ENCODE data around the gene FKBP10. TPM values are rescaled to one million over a fixed set of nuclear protein-coding genes. Genes with fewer than 3 reads are reported as not detected.

The FKBP10 gene
- total RNA-seq, 3 donors from 2014 or later (not counting 1 experiment from before 2014, with no cell fraction given), result 5.6 to 8.8 (median 6.0) TPM

GRCh38 chr17:41870627-41871026, 57.8 kb downstream of the FKBP10 start:
- intact Hi-C loops (cut with micrococcal nuclease), result no loop called here
- ATAC-seq (no peak), DNase-seq (no peak)
- Histone ChIP-seq H3K9me3 (ENCODE audit: control insufficient read depth, insufficient read depth, low read length) (no peaks in the 10 kb centered on the region), H3K27ac (ENCODE audit: low read length) (no peak overlapping the region), H3K36me3 (ENCODE audit: control insufficient read depth, insufficient read depth, low read length) (peaks cover 47% of the 10 kb centered on the region), H3K4me1 (ENCODE audit: control insufficient read depth, insufficient read depth, low read length) (peaks cover 2% of the 10 kb centered on the region), H3K4me3 (ENCODE audit: low read length) (no peak overlapping the region), H3K27me3 (ENCODE audit: control insufficient read depth, insufficient read depth, low read length) (no peaks in the 10 kb centered on the region)
- Mint-ChIP-seq H3K27me3 (ENCODE audit: low read depth in 2 of 2) (no peaks in the 10 kb centered on the region), H3K4me3 (no peak overlapping the region), H3K27ac (no peak overlapping the region), H3K4me1 (peaks cover 0 to under 1% of the 10 kb centered on the region in 2 donors), H3K9me3 (no peaks in the 10 kb centered on the region), H3K36me3 (peaks cover 6% of the 10 kb centered on the region)
- no peak for TF ChIP-seq CTCF (IDR thresholded peaks at IDR 0.05)
- WGBS (ENCODE audit: insufficient coverage), result 97% methylated on average over 7 of the region's 7 CpGs

- over 99% methylated on average over 10 of the region's 10 CpGs for WGBS (ENCODE audit: insufficient coverage)
Observed at GRCh38 chr17:41871789-41872188, 59.0 kb downstream of the FKBP10 start.

More at GRCh38 chr17:41871789-41872188, 59.0 kb downstream of the FKBP10 start:
- Mint-ChIP-seq H3K4me1 (no peaks in the 10 kb centered on the region), H3K36me3 (peaks cover 6% of the 10 kb centered on the region), H3K27ac (no peak overlapping the region), H3K4me3 (no peak overlapping the region), H3K27me3 (ENCODE audit: low read depth in 2 of 2) (no peaks in the 10 kb centered on the region), H3K9me3 (no peaks in the 10 kb centered on the region)
- H3K9me3 ChIP-seq (ENCODE audit: control insufficient read depth, insufficient read depth, low read length), result no peaks in the 10 kb centered on the region
- H3K36me3 ChIP-seq (ENCODE audit: control insufficient read depth, insufficient read depth, low read length), result peaks cover 48% of the 10 kb centered on the region
- H3K27me3 ChIP-seq (ENCODE audit: control insufficient read depth, insufficient read depth, low read length), result no peaks in the 10 kb centered on the region
- H3K4me1 ChIP-seq (ENCODE audit: control insufficient read depth, insufficient read depth, low read length), result no peaks in the 10 kb centered on the region
- no peak for TF ChIP-seq CTCF (IDR thresholded peaks at IDR 0.05)
- DNase-seq (no peak), ATAC-seq (no peak)
- H3K27ac ChIP-seq (ENCODE audit: low read length), result no peak overlapping the region
- intact Hi-C loops (cut with micrococcal nuclease), result no loop called here
- H3K4me3 ChIP-seq (ENCODE audit: low read length), result no peak overlapping the region

Other genes with a start within 250 kb of the FKBP10 start
- gene KRT9, start 240.9 kb upstream of the FKBP10 start, total RNA-seq, result not detected
- not detected for gene KRT14, start 226.1 kb upstream of the FKBP10 start, total RNA-seq
- not detected for gene KRT16, start 200.2 kb upstream of the FKBP10 start, total RNA-seq
- not detected for gene KRT17, start 188.4 kb upstream of the FKBP10 start, total RNA-seq
- gene EIF1, start 124.1 kb upstream of the FKBP10 start, total RNA-seq, result 1,000 to 10,000 TPM; 2,034 to 2,368 (median 2,279) TPM
- not detected for gene GAST, start 100.7 kb upstream of the FKBP10 start, total RNA-seq
- not detected for gene HAP1, start 78.4 kb upstream of the FKBP10 start, total RNA-seq
- 10 to 100 TPM in 1 of 3 donors, 1 to 10 TPM in 2; 1.8 to 12.1 (median 2.0) TPM for gene JUP, start 26.3 kb upstream of the FKBP10 start, total RNA-seq
- 1 to 10 TPM; 6.9 to 8.9 (median 7.5) TPM for gene P3H4, start 1.1 kb upstream of the FKBP10 start, total RNA-seq
- gene NT5C3B, start 23.2 kb downstream of the FKBP10 start, total RNA-seq, result 1 to 10 TPM; 9.1 to 10.0 (median 9.8) TPM
- not detected for gene KLHL10, start 24.8 kb downstream of the FKBP10 start, total RNA-seq
- gene KLHL11, start 52.4 kb downstream of the FKBP10 start, total RNA-seq, result 10 to 100 TPM; 19.4 to 29.0 (median 28.2) TPM
- gene ACLY, start 105.9 kb downstream of the FKBP10 start, total RNA-seq, result 100 to 1,000 TPM in 2 of 3 donors, 10 to 100 TPM in 1; 86.5 to 106 (median 106) TPM
- gene ODAD4, start 117.6 kb downstream of the FKBP10 start, total RNA-seq, result 1 to 10 TPM in 1 of 3 donors, under 1 TPM in 2; 0.70 to 2.9 (median 0.95) TPM
- 10 to 100 TPM; 32.4 to 44.8 (median 38.2) TPM for gene CNP, start 153.8 kb downstream of the FKBP10 start, total RNA-seq
- gene DNAJC7, start 204.4 kb downstream of the FKBP10 start, total RNA-seq, result 100 to 1,000 TPM; 123 to 159 (median 149) TPM
- 10 to 100 TPM; 17.5 to 20.9 (median 19.3) TPM for gene NKIRAS2, start 207.1 kb downstream of the FKBP10 start, total RNA-seq
- under 1 TPM; 0.25 to 0.28 (median 0.26) TPM for gene C17orf113, start 237.6 kb downstream of the FKBP10 start, total RNA-seq